ENCODE results near the gene KIDINS220.

Gene KIDINS220

DNA sequence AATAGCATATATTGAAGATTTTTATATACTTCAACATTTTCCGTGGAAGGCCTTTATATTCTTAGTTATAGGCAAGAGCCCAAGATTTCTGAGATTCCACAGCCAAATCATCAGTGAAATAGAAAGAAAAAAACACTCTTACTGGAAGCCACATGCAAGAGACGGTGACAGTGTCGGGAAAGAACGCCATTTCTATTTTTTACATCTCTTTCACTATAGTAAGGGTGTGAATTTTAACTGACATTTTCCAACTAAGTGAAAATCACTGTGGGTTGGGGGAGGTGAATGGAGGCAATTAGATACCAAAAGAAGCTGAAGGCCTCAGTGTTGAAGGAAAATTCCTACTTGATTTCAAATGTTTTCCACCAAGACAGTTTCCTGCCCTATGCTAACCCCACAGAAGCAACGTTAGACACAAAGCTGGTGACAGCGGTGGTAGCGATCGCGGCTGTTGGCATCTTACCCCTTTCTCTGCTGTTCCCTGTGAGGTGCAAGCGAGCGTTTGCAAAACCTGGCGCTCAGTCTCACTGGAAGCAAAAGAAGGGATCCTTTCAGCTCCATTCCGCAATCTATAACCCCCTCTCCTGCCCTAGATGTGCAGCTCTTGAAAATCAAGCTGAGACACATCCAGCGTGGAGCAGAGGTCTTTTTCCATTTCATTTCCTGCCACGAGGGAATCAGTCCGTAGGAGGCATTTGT lies 135.6 kb downstream of the KIDINS220 start:
- no peaks in the 10 kb centered on the region for H3K79me2 ChIP-seq (ENCODE audit: insufficient read depth, low read depth)
- H3K4me3 ChIP-seq (IDR thresholded peaks at IDR 0.05; ENCODE audit: insufficient read depth, low read depth, low read length): no peak overlapping the region
- H4K20me1 ChIP-seq (ENCODE audit: insufficient read depth): no peaks in the 10 kb centered on the region
- TF ChIP-seq, protein P1, sequence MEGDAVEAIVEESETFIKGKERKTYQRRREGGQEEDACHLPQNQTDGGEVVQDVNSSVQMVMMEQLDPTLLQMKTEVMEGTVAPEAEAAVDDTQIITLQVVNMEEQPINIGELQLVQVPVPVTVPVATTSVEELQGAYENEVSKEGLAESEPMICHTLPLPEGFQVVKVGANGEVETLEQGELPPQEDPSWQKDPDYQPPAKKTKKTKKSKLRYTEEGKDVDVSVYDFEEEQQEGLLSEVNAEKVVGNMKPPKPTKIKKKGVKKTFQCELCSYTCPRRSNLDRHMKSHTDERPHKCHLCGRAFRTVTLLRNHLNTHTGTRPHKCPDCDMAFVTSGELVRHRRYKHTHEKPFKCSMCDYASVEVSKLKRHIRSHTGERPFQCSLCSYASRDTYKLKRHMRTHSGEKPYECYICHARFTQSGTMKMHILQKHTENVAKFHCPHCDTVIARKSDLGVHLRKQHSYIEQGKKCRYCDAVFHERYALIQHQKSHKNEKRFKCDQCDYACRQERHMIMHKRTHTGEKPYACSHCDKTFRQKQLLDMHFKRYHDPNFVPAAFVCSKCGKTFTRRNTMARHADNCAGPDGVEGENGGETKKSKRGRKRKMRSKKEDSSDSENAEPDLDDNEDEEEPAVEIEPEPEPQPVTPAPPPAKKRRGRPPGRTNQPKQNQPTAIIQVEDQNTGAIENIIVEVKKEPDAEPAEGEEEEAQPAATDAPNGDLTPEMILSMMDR (conservative IDR thresholded peaks at IDR 0.05; ENCODE audit: low read depth, low read length): no peak
- no peak overlapping the region for H3K4me2 ChIP-seq
- H3K4me1 ChIP-seq (ENCODE audit: low read depth, poor library complexity, severe bottlenecking): no peaks in the 10 kb centered on the region
- no peak overlapping the region for H3K27ac ChIP-seq
- no peak overlapping the region for H3K9ac ChIP-seq
- no peaks in the 10 kb centered on the region for H3K27me3 ChIP-seq (ENCODE audit: insufficient read depth, low read depth)
- no peak overlapping the region for H2AFZ ChIP-seq (ENCODE audit: low read depth)
- H3K36me3 ChIP-seq (ENCODE audit: insufficient read depth): no peaks in the 10 kb centered on the region

DNA sequence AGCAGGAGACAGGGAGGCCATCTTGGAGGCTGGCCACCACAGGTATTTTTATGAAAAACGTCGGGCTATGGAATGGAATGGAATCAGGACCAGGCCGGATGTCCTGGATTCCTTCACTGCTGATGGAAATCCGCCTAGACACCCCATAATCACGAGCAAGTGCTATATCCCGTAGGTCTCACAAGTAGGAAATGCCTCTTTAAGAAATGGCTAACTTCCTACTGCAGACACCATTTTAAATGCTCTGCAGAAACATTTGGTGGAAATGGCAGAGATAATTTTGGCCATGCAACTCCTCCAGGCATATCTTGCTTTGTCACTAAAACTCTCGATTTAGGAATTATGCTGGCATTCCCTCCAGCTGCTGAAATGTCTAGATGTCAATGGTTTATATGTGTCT lies 137.6 kb downstream of the KIDINS220 start:
- Histone ChIP-seq H3K4me1 (ENCODE audit: low read depth, poor library complexity, severe bottlenecking) (no peaks in the 10 kb centered on the region), H4K20me1 (ENCODE audit: insufficient read depth) (no peaks in the 10 kb centered on the region), H3K27me3 (ENCODE audit: insufficient read depth, low read depth) (no peaks in the 10 kb centered on the region), H2AFZ (ENCODE audit: low read depth) (no peak overlapping the region), H3K36me3 (ENCODE audit: insufficient read depth) (no peaks in the 10 kb centered on the region), H3K27ac (no peak overlapping the region), H3K4me2 (no peak overlapping the region), H3K9ac (no peak overlapping the region), H3K4me3 (IDR thresholded peaks at IDR 0.05; ENCODE audit: insufficient read depth, low read depth, low read length) (no peak overlapping the region), H3K79me2 (ENCODE audit: insufficient read depth, low read depth) (no peaks in the 10 kb centered on the region)
- TF ChIP-seq, protein P1 (conservative IDR thresholded peaks at IDR 0.05; ENCODE audit: low read depth, low read length): no peak

DNA sequence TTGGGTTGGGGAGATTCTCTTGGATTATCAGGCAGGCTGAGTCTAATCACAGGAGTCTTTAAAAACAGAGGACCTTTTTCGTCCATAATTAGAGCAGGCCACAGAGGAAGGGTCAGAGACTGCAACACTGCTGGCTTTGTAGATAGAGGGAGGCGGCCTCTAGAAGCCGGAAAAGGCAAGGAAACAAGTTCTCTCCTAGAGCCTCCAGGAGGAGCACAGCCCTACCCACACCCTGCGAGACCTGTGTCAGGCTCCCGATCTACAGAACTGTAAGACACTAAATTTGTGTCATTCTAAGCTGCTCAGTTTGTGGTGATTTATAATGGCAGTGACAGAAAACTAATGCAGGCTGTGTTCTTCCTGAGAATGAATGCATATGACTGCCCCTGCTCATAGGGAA lies 140.2 kb downstream of the KIDINS220 start:
- TF ChIP-seq, protein P1 (conservative IDR thresholded peaks at IDR 0.05; ENCODE audit: low read depth, low read length): no peak
- Histone ChIP-seq H3K4me3 (IDR thresholded peaks at IDR 0.05; ENCODE audit: insufficient read depth, low read depth, low read length) (no peak overlapping the region), H4K20me1 (ENCODE audit: insufficient read depth) (no peaks in the 10 kb centered on the region), H3K27ac (no peak overlapping the region), H2AFZ (ENCODE audit: low read depth) (no peak overlapping the region), H3K27me3 (ENCODE audit: insufficient read depth, low read depth) (no peaks in the 10 kb centered on the region), H3K79me2 (ENCODE audit: insufficient read depth, low read depth) (no peaks in the 10 kb centered on the region), H3K4me1 (ENCODE audit: low read depth, poor library complexity, severe bottlenecking) (no peaks in the 10 kb centered on the region), H3K36me3 (ENCODE audit: insufficient read depth) (no peaks in the 10 kb centered on the region), H3K4me2 (no peak overlapping the region), H3K9ac (no peak overlapping the region)

DNA sequence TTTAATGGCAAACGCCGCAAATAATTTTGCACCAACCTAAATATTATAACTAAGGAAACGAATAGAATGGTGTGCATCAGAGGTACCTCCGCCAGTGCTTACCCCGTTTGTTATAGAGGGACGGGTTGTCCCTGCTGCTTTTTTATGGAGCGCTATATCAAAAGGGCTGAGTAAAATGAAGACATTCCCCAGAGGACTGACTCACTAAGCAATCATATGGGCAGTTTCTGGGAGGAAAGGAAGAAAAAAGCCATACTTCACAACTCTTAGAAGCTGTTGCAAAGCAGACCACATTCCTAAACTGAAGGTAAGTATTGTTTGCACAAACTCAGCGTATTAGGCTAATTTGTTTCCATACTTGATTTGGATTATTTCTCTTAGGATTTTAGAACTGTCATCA lies 142.7 kb downstream of the KIDINS220 start:
- TF ChIP-seq, protein P1 (conservative IDR thresholded peaks at IDR 0.05; ENCODE audit: low read depth, low read length): no peak
- H4K20me1 ChIP-seq (ENCODE audit: insufficient read depth): no peaks in the 10 kb centered on the region
- no peak overlapping the region for H2AFZ ChIP-seq (ENCODE audit: low read depth)
- no peak overlapping the region for H3K4me2 ChIP-seq
- H3K36me3 ChIP-seq (ENCODE audit: insufficient read depth): no peaks in the 10 kb centered on the region
- no peak overlapping the region for H3K9ac ChIP-seq
- no peak overlapping the region for H3K27ac ChIP-seq
- no peak overlapping the region for H3K4me3 ChIP-seq (IDR thresholded peaks at IDR 0.05; ENCODE audit: insufficient read depth, low read depth, low read length)
- H3K27me3 ChIP-seq (ENCODE audit: insufficient read depth, low read depth): no peaks in the 10 kb centered on the region
- H3K4me1 ChIP-seq (ENCODE audit: low read depth, poor library complexity, severe bottlenecking): no peaks in the 10 kb centered on the region
- no peaks in the 10 kb centered on the region for H3K79me2 ChIP-seq (ENCODE audit: insufficient read depth, low read depth)
